ENCODE results near the gene NEK11.

Gene NEK11

GRCh38 chr3:131349454-131349853, 322.8 kb downstream of the NEK11 start:
- H3K9me3 ChIP-seq (ENCODE audit: low read length) = no peaks in the 10 kb centered on the region
- H3K27me3 ChIP-seq (ENCODE audit: insufficient read depth, low read length) = no peaks in the 10 kb centered on the region
- H3K4me2 ChIP-seq (ENCODE audit: low read length) = no peak overlapping the region
- TF ChIP-seq EZH2 (IDR thresholded peaks at IDR 0.05; ENCODE audit: borderline replicate concordance, low read length) (no peak), CTCF (IDR thresholded peaks at IDR 0.05; ENCODE audit: low read length) (no peak)
- H3K9me2 ChIP-seq (ENCODE audit: low read depth, low read length) = no peaks in the 10 kb centered on the region
- H2AFZ ChIP-seq (ENCODE audit: low read length) = no peak overlapping the region
- H4K20me1 ChIP-seq (ENCODE audit: insufficient read depth, low read length) = no peaks in the 10 kb centered on the region
- no peak overlapping the region for H3K4me3 ChIP-seq (ENCODE audit: low read depth, low read length, poor library complexity, severe bottlenecking)
- H3K79me2 ChIP-seq (ENCODE audit: insufficient read depth, low read length) = no peaks in the 10 kb centered on the region
- H3F3A ChIP-seq (ENCODE audit: insufficient read depth, low read length) = no peaks in the 10 kb centered on the region
- no peak overlapping the region for H3K9ac ChIP-seq (ENCODE audit: low read length)
- H3K36me3 ChIP-seq (ENCODE audit: insufficient read depth, low read length) = no peaks in the 10 kb centered on the region
- no peaks in the 10 kb centered on the region for H3K4me1 ChIP-seq (ENCODE audit: insufficient read depth, low read length, severe bottlenecking)
- H3K27ac ChIP-seq (ENCODE audit: low read depth, low read length, poor library complexity, severe bottlenecking) = no peak overlapping the region

GRCh38 chr3:131349946-131350347, 323.3 kb downstream of the NEK11 start:
- Histone ChIP-seq H3K4me1 (ENCODE audit: insufficient read depth, low read length, severe bottlenecking) (no peaks in the 10 kb centered on the region), H3K9ac (ENCODE audit: low read length) (no peak overlapping the region), H3K27me3 (ENCODE audit: insufficient read depth, low read length) (no peaks in the 10 kb centered on the region), H3K9me3 (ENCODE audit: low read length) (no peaks in the 10 kb centered on the region), H3K9me2 (ENCODE audit: low read depth, low read length) (no peaks in the 10 kb centered on the region), H4K20me1 (ENCODE audit: insufficient read depth, low read length) (no peaks in the 10 kb centered on the region), H3K27ac (ENCODE audit: low read depth, low read length, poor library complexity, severe bottlenecking) (no peak overlapping the region), H2AFZ (ENCODE audit: low read length) (no peak overlapping the region), H3F3A (ENCODE audit: insufficient read depth, low read length) (no peaks in the 10 kb centered on the region), H3K36me3 (ENCODE audit: insufficient read depth, low read length) (no peaks in the 10 kb centered on the region), H3K79me2 (ENCODE audit: insufficient read depth, low read length) (no peaks in the 10 kb centered on the region), H3K4me2 (ENCODE audit: low read length) (no peak overlapping the region), H3K4me3 (ENCODE audit: low read depth, low read length, poor library complexity, severe bottlenecking) (no peak overlapping the region)
- no peak for TF ChIP-seq CTCF (IDR thresholded peaks at IDR 0.05; ENCODE audit: low read length)
- no peak for TF ChIP-seq EZH2 (IDR thresholded peaks at IDR 0.05; ENCODE audit: borderline replicate concordance, low read length)

- no peak overlapping the region for H3K4me2 ChIP-seq (ENCODE audit: low read length)
- H3K4me3 ChIP-seq (ENCODE audit: low read depth, low read length, poor library complexity, severe bottlenecking) = no peak overlapping the region
- no peaks in the 10 kb centered on the region for H3K36me3 ChIP-seq (ENCODE audit: insufficient read depth, low read length)
- H3K9ac ChIP-seq (ENCODE audit: low read length) = no peak overlapping the region
- no peaks in the 10 kb centered on the region for H3K4me1 ChIP-seq (ENCODE audit: insufficient read depth, low read length, severe bottlenecking)
- no peaks in the 10 kb centered on the region for H4K20me1 ChIP-seq (ENCODE audit: insufficient read depth, low read length)
- H3K27ac ChIP-seq (ENCODE audit: low read depth, low read length, poor library complexity, severe bottlenecking) = no peak overlapping the region
- no peaks in the 10 kb centered on the region for H3F3A ChIP-seq (ENCODE audit: insufficient read depth, low read length)
- no peaks in the 10 kb centered on the region for H3K9me2 ChIP-seq (ENCODE audit: low read depth, low read length)
- H2AFZ ChIP-seq (ENCODE audit: low read length) = no peak overlapping the region
- no peak for TF ChIP-seq CTCF (IDR thresholded peaks at IDR 0.05; ENCODE audit: low read length)
- TF ChIP-seq EZH2 (IDR thresholded peaks at IDR 0.05; ENCODE audit: borderline replicate concordance, low read length) = no peak
- H3K79me2 ChIP-seq (ENCODE audit: insufficient read depth, low read length) = no peaks in the 10 kb centered on the region
- H3K27me3 ChIP-seq (ENCODE audit: insufficient read depth, low read length) = no peaks in the 10 kb centered on the region
- H3K9me3 ChIP-seq (ENCODE audit: low read length) = no peaks in the 10 kb centered on the region
These were observed 323.8 kb downstream of the NEK11 start for GRCh38 chr3:131350506-131350905.

All from OCI-LY1 (cell line).